ENCODE results near the gene UBE2I. TPM values are rescaled to one million over a fixed set of nuclear protein-coding genes. Genes with fewer than 3 reads are reported as not detected.
A peak's percentile ranks its signal among the peaks of the same experiment; 100 is the strongest.

Gene UBE2I
- total and polyA plus RNA-seq, 4 donors, result 19.4 to 23.9 (median 22.5) TPM

GRCh38 chr16:1350691-1351090 lies 41.3 kb downstream of the UBE2I start:
- Histone ChIP-seq H3K27ac (ENCODE audit: low read depth in 1 of 2, low read length in 2 of 2) (no peak overlapping the region), H3K9ac (ENCODE audit: low read depth in 1 of 2, low read length in 2 of 2) (peak overlapping the region in 1 of 2 donors; percentile 23), H3K4me3 (ENCODE audit: low read depth in 1 of 3, low read length in 3 of 3) (peak overlapping the region; percentile 91 to 98 (median 95)), H3K36me3 (ENCODE audit: control insufficient read depth in 4 of 4, insufficient read depth in 3 of 4, low read depth in 1 of 4, low read length in 3 of 4) (peaks cover 3 to 14% (median 6%) of the 10 kb centered on the region in 4 donors), H3K4me1 (ENCODE audit: control insufficient read depth in 4 of 4, insufficient read depth in 4 of 4, low read length in 3 of 4) (peaks cover 6 to 44% (median 33%) of the 10 kb centered on the region in 4 donors), H3K9me3 (ENCODE audit: control insufficient read depth in 4 of 4, low read length in 3 of 4) (no peaks in the 10 kb centered on the region), H3K27me3 (ENCODE audit: control insufficient read depth in 4 of 4, insufficient read depth in 4 of 4, low read length in 3 of 4) (no peaks in the 10 kb centered on the region)
- no peak for DNase-seq (ENCODE audit: low spot score)
- WGBS, result 81% methylated on average over 19 of the region's 19 CpGs
- TF ChIP-seq SP1 (IDR thresholded peaks at IDR 0.05), result no peak
- TF ChIP-seq HNF4G (IDR thresholded peaks at IDR 0.05), result no peak
- no peak for TF ChIP-seq CTCF (IDR thresholded peaks at IDR 0.05; ENCODE audit: low read depth, low read length, missing input control)
- TF ChIP-seq NR2F2 (IDR thresholded peaks at IDR 0.05), result no peak
- TF ChIP-seq FOXA2 (IDR thresholded peaks at IDR 0.05), result no peak
- TF ChIP-seq GABPA (IDR thresholded peaks at IDR 0.05 in 1 of 2, conservative IDR thresholded peaks at IDR 0.05 in 1 of 2), result no peak
- no peak for TF ChIP-seq ZBTB33 (IDR thresholded peaks at IDR 0.05)
- no peak for TF ChIP-seq RAD21 (IDR thresholded peaks at IDR 0.05)
- TF ChIP-seq REST (IDR thresholded peaks at IDR 0.05), result no peak
- TF ChIP-seq JUND (IDR thresholded peaks at IDR 0.05), result no peak
- TF ChIP-seq RXRA (IDR thresholded peaks at IDR 0.05), result no peak

- H3K4me1 ChIP-seq (ENCODE audit: control insufficient read depth in 4 of 4, insufficient read depth in 4 of 4, low read length in 3 of 4), result peaks cover 6 to 49% (median 33%) of the 10 kb centered on the region in 4 donors
- no peaks in the 10 kb centered on the region for H3K9me3 ChIP-seq (ENCODE audit: control insufficient read depth in 4 of 4, low read length in 3 of 4)
- peak overlapping the region; percentile 91 to 98 (median 95) for H3K4me3 ChIP-seq (ENCODE audit: low read depth in 1 of 3, low read length in 3 of 3)
- no peaks in the 10 kb centered on the region for H3K27me3 ChIP-seq (ENCODE audit: control insufficient read depth in 4 of 4, insufficient read depth in 4 of 4, low read length in 3 of 4)
- WGBS, result 1% methylated on average over 35 of the region's 35 CpGs
- peaks cover 3 to 14% (median 6%) of the 10 kb centered on the region in 4 donors for H3K36me3 ChIP-seq (ENCODE audit: control insufficient read depth in 4 of 4, insufficient read depth in 3 of 4, low read depth in 1 of 4, low read length in 3 of 4)
- no peak for DNase-seq (ENCODE audit: low spot score)
- peak overlapping the region in 1 of 2 donors; percentile 23 for H3K9ac ChIP-seq (ENCODE audit: low read depth in 1 of 2, low read length in 2 of 2)
- H3K27ac ChIP-seq (ENCODE audit: low read depth in 1 of 2, low read length in 2 of 2), result no peak overlapping the region
- TF ChIP-seq CTCF (IDR thresholded peaks at IDR 0.05; ENCODE audit: low read depth, low read length, missing input control) (no peak), NR2F2 (IDR thresholded peaks at IDR 0.05) (no peak), ZBTB33 (IDR thresholded peaks at IDR 0.05) (no peak), FOXA1 (IDR thresholded peaks at IDR 0.05) (no peak), MAX (IDR thresholded peaks at IDR 0.05) (no peak), TAF1 (conservative IDR thresholded peaks at IDR 0.05) (no peak), ATF3 (IDR thresholded peaks at IDR 0.05) (no peak), HNF4A (conservative IDR thresholded peaks at IDR 0.05) (no peak), SP1 (IDR thresholded peaks at IDR 0.05) (no peak), FOXA2 (IDR thresholded peaks at IDR 0.05) (no peak), YY1 (IDR thresholded peaks at IDR 0.05) (no peak)
Measured at GRCh38 chr16:1351215-1351581, 41.8 kb downstream of the UBE2I start.
